GM12801 (cell line): Measurements from ENCODE around the gene CCNL2.

Experiments
- TF ChIP-seq, protein P1 (sequence below): IDR thresholded peaks from one replicate; pipeline ENCODE4 v1.5.1; 2011; ENCODE audit warnings: control low read depth; ENCODE audit not compliant: insufficient read length; ENCODE audit errors: extremely low read depth

Gene CCNL2

GRCh38 chr1:1391225-1391624 is 7.9 kb downstream of the CCNL2 start:
- TF ChIP-seq, protein P1, sequence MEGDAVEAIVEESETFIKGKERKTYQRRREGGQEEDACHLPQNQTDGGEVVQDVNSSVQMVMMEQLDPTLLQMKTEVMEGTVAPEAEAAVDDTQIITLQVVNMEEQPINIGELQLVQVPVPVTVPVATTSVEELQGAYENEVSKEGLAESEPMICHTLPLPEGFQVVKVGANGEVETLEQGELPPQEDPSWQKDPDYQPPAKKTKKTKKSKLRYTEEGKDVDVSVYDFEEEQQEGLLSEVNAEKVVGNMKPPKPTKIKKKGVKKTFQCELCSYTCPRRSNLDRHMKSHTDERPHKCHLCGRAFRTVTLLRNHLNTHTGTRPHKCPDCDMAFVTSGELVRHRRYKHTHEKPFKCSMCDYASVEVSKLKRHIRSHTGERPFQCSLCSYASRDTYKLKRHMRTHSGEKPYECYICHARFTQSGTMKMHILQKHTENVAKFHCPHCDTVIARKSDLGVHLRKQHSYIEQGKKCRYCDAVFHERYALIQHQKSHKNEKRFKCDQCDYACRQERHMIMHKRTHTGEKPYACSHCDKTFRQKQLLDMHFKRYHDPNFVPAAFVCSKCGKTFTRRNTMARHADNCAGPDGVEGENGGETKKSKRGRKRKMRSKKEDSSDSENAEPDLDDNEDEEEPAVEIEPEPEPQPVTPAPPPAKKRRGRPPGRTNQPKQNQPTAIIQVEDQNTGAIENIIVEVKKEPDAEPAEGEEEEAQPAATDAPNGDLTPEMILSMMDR = no peak

- TF ChIP-seq, protein P1 = no peak
Observed at GRCh38 chr1:1390675-1391074, 8.5 kb downstream of the CCNL2 start.

- TF ChIP-seq, protein P1 = no peak
Observed at GRCh38 chr1:1388078-1388472, 11.1 kb downstream of the CCNL2 start.

DNA sequence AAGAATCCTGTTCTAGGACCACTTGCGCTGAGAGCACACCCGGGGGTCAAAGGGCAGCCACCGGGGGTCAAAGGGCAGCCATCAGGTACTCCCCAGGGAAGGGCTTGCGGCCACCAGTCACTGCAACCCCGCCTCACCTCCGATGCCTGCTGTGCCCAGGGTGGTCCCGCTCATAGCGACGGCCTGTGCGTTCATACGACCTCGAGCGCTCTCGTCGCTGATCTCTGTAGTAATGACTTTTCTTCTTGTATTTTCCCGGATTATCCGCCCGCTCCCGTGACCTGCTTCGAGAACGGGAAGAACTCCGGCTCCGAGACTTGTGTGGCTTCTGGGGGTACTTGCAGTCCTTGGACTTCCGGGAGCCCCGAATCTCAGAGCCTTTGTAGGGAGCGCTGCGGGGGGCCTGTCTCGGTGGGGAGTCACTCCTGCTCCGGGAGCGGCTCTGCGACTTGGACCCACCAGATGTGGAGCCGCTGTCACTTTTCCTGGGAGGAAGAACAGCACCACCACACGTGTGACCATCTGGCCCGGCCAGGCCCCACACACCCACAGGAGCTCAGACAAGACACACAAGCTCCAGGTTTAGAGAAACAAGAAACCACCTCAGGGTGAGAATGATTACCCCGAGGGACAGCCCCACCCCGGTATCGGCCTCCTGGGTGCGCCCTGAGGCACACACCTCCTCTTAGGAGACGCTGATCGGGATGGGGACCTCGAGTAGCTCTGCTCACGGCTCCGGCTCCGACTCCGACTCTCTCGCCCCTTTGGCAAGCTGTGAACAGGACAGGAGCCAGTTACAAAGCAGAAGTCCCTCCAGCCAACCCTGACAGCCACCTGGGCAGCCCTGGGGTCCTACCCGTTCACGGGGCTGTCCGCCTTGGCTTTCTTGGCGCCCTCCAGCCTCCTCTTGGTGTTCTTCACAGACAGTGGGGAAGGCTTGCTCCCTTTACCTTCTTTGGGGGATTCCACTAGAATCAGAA is 11.7 kb downstream of the CCNL2 start:
- TF ChIP-seq, protein P1 = no peak

DNA sequence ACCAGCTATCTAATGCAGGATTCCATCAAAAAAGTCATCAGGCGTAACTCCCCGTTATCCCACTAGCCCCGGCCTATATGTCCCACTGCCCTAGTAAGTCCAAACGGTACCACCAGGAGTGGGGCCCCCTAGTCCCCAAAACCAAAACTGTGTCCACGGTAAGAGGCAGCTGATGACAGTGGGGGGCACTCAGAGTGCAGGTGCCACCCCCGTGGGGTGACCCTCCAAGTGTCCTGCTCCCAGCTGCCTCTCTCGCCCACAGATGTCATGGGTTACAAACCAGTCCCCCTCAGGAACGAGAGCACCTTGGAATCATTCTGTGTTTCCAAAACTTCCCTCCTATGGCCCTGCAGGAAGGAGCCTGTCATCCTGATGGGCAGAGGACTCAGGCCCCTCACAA is 13.2 kb downstream of the CCNL2 start:
- TF ChIP-seq, protein P1 = no peak

DNA sequence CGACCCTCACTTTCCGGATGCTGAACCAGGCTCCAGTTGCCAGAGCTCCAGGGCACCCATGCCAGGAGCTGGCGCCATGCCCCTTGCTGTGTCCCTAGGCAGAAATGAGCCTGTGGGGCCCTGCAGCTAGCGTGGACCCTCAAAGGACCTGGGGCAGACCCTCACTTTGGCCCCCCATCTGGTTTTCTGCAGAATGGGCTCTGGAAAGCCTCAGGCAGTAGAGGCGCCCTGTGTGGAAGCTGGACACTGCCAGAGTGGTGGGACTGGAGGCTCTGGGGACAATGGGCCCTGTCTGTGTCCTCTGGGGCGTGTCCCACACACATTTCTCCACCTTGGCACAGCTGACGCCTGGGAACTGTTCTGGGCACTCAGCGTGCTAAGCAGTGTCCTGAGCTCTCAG is 17.8 kb downstream of the CCNL2 start:
- TF ChIP-seq, protein P1 = no peak

GRCh38 chr1:1380860-1381259 is 18.3 kb downstream of the CCNL2 start:
- TF ChIP-seq, protein P1 = no peak
